MG63 (cell line): ENCODE measurements around the gene SEMA4D. TPM values are rescaled to one million over a fixed set of nuclear protein-coding genes. Genes with fewer than 3 reads are reported as not detected.
"Not testable (repeated sequence)": the region's sequence is repeated elsewhere in the genome, so short reads cannot be mapped to it uniquely, and the experiment has no call there.

Experiments
- DNase-seq: peaks from one replicate; pipeline ENCODE4 v3.0.0-alpha.2; 2020
- H3K27me3 ChIP-seq: fragments of 250-450 bp; sonication (Bioruptor Pico); 2 replicates; pipeline ENCODE4 v1.5.1; 2020; ENCODE audit warnings: mild to moderate bottlenecking, moderate library complexity
- H3K36me3 ChIP-seq: fragments of 250-450 bp; sonication (Bioruptor Pico); 2 replicates; pipeline ENCODE4 v1.5.1; 2020; ENCODE audit warnings: mild to moderate bottlenecking, moderate library complexity
- H3K4me3 ChIP-seq: fragments of 250-450 bp; sonication (Bioruptor Pico); 2 replicates; pipeline ENCODE4 v1.5.1; 2020; ENCODE audit warnings: mild to moderate bottlenecking, moderate library complexity
- H3K9me3 ChIP-seq: fragments of 250-450 bp; sonication (Bioruptor Pico); 2 replicates; pipeline ENCODE4 v1.5.1; 2020; ENCODE audit warnings: mild to moderate bottlenecking, moderate library complexity
- total RNA-seq: library from RNA; depleted of rRNA; stranded (reverse); fragments of >200 nt; shearing (Covaris generic); gene quantifications from 2 replicates; pipeline ENCODE4 v1.2.3, GENCODE V29; 2014; ENCODE audit warnings: low replicate concordance

SEMA4D gene
- total RNA-seq, 1 experiment from 2014 or later = 0.23 TPM

DNA sequence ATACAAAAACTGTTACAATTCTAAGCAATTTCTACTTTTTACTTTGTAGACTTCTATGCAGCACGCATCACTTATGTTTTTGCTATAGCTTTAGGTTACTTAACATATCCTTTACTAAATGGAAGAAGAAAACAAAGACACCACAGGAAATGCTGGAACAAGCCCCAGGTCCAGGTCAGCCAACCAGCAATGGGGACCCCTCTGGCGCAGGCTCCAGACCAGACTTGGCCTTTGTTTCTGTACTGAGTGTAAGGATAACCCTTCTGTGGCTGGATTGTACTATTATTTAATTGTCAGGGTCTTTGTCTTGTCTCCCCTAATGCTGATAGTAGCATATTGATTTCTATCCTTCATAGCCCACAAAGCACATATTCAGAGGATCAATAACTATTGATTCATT, 4.2 kb downstream of the SEMA4D start:
- H3K4me3 ChIP-seq = no peak overlapping the region
- H3K9me3 ChIP-seq = no peaks in the 10 kb centered on the region
- no peaks in the 10 kb centered on the region for H3K36me3 ChIP-seq
- H3K27me3 ChIP-seq = no peaks in the 10 kb centered on the region
- DNase-seq = no peak

- H3K36me3 ChIP-seq = no peaks in the 10 kb centered on the region
- no peak for DNase-seq
- no peaks in the 10 kb centered on the region for H3K9me3 ChIP-seq
- H3K4me3 ChIP-seq = no peak overlapping the region
- H3K27me3 ChIP-seq = no peaks in the 10 kb centered on the region
Observed at GRCh38 chr9:89493181-89493580, 4.7 kb downstream of the SEMA4D start.

- Histone ChIP-seq H3K27me3 (no peaks in the 10 kb centered on the region), H3K36me3 (no peaks in the 10 kb centered on the region), H3K9me3 (no peaks in the 10 kb centered on the region), H3K4me3 (no peak overlapping the region)
- no peak for DNase-seq
Observed at GRCh38 chr9:89492586-89492985, 5.3 kb downstream of the SEMA4D start.

DNA sequence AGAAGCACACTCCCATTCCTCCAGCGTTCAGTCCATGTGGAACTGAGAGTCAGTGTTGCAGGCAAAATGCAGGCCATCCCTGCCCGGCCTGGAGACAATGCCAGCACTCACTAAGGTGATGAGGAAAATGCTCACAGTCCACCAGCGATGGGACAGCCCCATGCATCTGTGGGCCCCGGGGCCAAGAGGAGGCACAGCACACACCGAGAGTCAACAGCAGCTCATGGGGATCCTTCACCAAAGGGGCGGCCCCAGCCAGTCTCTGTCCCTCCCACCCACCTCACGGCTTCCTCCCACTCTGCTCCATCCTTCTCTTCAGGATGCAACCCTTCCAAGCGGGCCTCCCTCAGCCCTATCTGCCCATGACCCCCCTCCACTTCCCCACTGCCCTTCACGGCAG, 6.2 kb downstream of the SEMA4D start:
- Histone ChIP-seq H3K27me3 (no peaks in the 10 kb centered on the region), H3K9me3 (no peaks in the 10 kb centered on the region)
- DNase-seq = no peak

DNA sequence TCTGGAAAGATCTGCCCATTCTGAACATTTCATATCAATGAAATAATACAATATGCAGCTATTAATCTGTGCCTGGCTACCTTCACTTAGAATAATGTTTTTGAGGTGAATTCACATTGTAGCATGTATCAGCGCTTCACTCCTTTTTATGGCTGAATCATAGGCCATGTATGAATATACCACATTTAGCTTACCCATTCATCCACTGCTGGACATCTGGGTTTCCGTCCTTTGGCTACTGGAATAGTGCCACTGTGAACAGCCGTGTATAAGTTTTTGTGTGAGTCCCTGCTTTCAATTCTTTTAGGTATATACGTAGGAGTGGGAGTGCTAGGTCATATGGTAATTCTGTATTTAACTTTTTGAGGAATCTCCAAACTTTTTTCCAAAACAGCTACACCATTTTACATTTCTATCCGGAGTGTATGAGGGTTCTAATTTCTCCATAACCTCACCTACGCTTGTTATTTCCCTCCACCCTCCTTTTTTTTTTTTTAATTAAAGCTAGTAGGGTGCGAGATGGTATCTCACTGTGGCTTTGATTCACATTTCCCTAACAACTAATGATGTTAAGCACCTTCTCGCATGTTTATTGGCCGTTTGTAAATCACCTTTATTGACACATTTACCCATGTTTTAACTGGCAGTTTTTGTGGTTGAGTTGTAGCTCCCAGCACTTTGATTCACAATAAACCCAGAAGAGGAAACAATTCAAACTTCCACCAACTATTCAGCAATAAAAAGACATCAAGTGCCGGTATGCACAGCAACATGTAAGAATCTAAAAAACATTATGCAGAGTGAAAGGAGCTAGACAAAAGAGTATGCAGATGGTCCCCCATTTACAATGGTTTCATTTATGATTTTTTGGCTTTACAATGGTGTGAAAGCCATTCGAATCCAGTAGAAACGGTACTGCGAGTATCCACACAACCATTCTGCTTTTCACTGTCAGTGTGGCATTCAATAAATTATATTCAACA, 8.1 kb downstream of the SEMA4D start:
- no peaks in the 10 kb centered on the region for H3K27me3 ChIP-seq
- no peaks in the 10 kb centered on the region for H3K36me3 ChIP-seq
- H3K4me3 ChIP-seq = no peak overlapping the region
- H3K9me3 ChIP-seq = no peaks in the 10 kb centered on the region
- no peak for DNase-seq

More for the DNA sequence above, 6.2 kb downstream of the SEMA4D start:
- no peak overlapping the region for H3K4me3 ChIP-seq
- no peaks in the 10 kb centered on the region for H3K36me3 ChIP-seq

- H3K4me3 ChIP-seq = no peak overlapping the region
- no peak for DNase-seq
Observed at GRCh38 chr9:89488936-89489335, 9.0 kb downstream of the SEMA4D start.

GRCh38 chr9:89488131-89488530, 9.8 kb downstream of the SEMA4D start:
- H3K4me3 ChIP-seq = no peak overlapping the region
- no peaks in the 10 kb centered on the region for H3K36me3 ChIP-seq
- no peak for DNase-seq
- no peaks in the 10 kb centered on the region for H3K9me3 ChIP-seq
- H3K27me3 ChIP-seq = no peaks in the 10 kb centered on the region

More at GRCh38 chr9:89488936-89489335, 9.0 kb downstream of the SEMA4D start:
- Histone ChIP-seq H3K36me3 (no peaks in the 10 kb centered on the region), H3K27me3 (no peaks in the 10 kb centered on the region), H3K9me3 (no peaks in the 10 kb centered on the region)

GRCh38 chr9:89486681-89487080, 11.2 kb downstream of the SEMA4D start:
- Histone ChIP-seq H3K4me3 (no peak overlapping the region), H3K27me3 (no peaks in the 10 kb centered on the region), H3K36me3 (no peaks in the 10 kb centered on the region), H3K9me3 (no peaks in the 10 kb centered on the region)
- no peak for DNase-seq

DNA sequence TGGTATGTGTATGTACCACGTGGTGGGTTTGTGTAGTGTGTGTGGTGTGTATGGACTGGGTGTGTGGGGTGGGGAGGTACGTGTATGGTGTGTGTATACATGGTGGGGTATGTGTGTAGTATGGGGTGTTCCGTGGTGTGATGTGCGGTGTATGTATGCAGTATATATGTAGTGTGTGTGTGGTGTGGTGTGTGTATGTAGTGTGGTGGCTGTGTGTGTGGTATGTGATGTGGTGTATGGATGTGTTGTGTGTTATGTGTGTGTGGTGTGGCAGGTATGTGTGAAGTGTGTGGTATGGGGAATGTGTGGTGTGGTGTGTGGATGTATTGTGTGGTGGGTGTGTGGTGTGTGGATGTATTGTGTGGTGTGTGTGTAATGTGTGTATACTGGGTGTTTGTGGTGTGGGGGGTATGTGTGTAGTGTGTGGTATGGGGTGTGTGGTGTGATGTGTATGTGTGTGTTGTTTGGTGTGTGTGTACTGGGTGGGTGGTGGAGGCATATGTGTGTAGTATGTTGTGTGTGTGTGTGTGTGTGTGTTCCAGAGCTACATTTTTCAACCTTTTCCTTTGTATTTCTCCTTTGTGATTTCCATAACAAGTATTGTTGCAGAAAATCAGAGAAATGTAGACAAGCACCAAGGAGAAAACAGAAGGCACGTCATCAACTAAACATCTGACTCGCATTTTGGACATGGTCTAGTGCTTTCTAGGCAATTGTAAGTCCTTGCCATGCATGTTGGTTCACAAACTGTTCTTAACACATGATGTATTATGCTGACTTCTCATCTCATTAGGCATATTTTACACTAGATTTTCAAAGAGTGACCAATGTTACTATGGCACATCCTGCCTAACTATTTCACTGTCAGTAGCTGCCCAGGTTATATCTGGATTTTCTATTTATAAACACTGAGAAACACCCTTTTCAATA, 13.2 kb downstream of the SEMA4D start:
- no peak overlapping the region for H3K4me3 ChIP-seq
- no peaks in the 10 kb centered on the region for H3K27me3 ChIP-seq
- H3K9me3 ChIP-seq = no peaks in the 10 kb centered on the region
- H3K36me3 ChIP-seq = no peaks in the 10 kb centered on the region
- no peak for DNase-seq

DNA sequence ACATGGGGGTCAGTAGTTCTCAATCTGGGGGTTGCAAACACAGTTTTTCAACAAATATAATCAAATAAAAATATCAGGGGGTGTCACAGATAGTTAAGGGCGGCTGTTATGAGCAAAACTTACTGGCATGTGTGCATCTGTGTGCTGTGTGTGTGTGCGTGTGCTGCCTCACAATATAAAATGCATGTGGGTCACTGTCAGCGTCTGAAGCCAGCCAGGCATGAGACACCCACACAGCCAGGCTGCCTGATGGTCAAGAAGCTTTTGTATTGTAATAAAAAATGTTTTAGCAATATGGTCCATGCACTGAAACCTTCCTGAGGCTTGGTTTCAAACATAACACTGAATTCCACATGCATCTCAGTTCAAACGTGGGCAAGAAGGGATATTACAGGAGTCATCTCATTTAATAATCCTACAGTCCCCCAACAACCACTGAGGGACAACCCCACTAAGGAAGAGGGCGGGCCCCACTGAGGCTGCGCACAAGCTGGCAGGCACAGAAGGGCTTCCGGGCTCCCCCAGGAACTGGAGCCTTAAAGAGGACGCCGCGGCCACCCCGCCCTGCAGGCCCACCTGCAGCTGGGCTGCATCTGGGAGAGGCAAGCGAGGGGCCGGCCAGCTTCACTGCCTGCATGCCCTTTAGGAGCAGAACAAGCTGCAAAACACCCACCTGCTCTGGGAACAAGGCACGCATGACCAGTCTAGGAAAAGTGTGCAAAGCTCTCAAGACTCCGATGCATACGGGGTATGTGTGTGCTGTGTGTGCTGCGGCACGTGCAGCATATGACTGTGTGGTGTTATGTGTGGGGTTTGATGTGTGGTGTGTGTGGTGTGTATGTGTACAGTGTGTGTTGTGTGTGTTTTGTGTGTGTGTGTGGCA, 14.1 kb downstream of the SEMA4D start:
- H3K4me3 ChIP-seq = no peak overlapping the region
- no peaks in the 10 kb centered on the region for H3K36me3 ChIP-seq
- no peaks in the 10 kb centered on the region for H3K27me3 ChIP-seq
- no peak for DNase-seq
- H3K9me3 ChIP-seq = no peaks in the 10 kb centered on the region

- Histone ChIP-seq H3K36me3 (no peaks in the 10 kb centered on the region), H3K4me3 (no peak overlapping the region), H3K27me3 (no peaks in the 10 kb centered on the region), H3K9me3 (no peaks in the 10 kb centered on the region)
- DNase-seq = no peak
Observed at GRCh38 chr9:89482901-89483361, 15.0 kb downstream of the SEMA4D start.

GRCh38 chr9:89482056-89482851, 15.7 kb downstream of the SEMA4D start:
- Histone ChIP-seq H3K27me3 (no peaks in the 10 kb centered on the region), H3K4me3 (no peak overlapping the region), H3K36me3 (no peaks in the 10 kb centered on the region), H3K9me3 (no peaks in the 10 kb centered on the region)
- DNase-seq = no peak

DNA sequence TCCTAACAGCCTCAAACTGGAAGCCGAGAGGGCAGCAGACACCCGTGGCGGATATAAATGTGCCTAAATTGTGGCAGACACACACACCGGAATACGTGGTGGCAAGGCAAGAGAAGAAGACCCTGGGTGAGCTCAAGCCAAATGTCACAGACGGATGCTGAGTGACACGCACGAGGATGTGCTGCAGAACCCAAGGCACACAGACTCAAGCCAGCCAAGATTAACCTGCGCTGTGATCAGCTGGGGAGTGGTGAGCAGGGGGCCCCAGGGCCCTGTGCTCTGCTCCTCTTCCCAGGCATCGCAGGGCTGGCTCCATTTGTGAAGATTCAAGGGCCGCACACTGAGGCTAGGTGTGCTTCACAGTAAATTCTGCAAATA, 16.4 kb downstream of the SEMA4D start:
- Histone ChIP-seq H3K27me3 (no peaks in the 10 kb centered on the region), H3K4me3 (no peak overlapping the region), H3K36me3 (no peaks in the 10 kb centered on the region), H3K9me3 (no peaks in the 10 kb centered on the region)
- no peak for DNase-seq

- Histone ChIP-seq H3K9me3 (no peaks in the 10 kb centered on the region), H3K36me3 (no peaks in the 10 kb centered on the region), H3K27me3 (no peaks in the 10 kb centered on the region), H3K4me3 (no peak overlapping the region)
- no peak for DNase-seq
Observed at GRCh38 chr9:89480825-89481537, 16.9 kb downstream of the SEMA4D start.

DNA sequence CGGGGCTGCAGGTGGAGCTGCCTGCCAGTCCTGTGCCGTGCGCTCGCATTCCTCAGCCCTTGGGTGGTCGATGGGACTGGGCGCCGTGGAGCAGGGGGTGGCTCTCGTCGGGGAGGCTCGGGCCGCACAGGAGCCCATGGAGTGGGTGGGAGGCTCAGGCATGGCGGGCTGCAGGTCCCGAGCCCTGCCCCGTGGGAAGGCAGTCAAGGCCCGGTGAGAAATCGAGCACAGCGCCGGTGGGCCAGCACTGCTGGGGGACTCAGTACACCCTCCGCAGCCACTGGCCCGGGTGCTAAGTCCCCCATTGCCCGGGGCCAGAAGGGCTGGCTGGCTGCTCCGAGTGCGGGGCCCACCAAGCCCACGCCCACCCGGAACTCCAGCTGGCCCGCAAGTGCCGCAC, 17.5 kb downstream of the SEMA4D start:
- not testable (repeated sequence) for H3K9me3 ChIP-seq, DNase-seq, H3K4me3 ChIP-seq, H3K27me3 ChIP-seq, H3K36me3 ChIP-seq
